H9 (cell line): ENCODE measurements around the gene PASK. TPM values are rescaled to one million over a fixed set of nuclear protein-coding genes. Genes with fewer than 3 reads are reported as not detected.

Experiments used
- DNase-seq: peaks from one replicate; pipeline ENCODE4 v3.0.0-alpha.2; 2017
- H2AFZ ChIP-seq: one replicate; pipeline ENCODE4 v1.6.1; 2013; ENCODE audit warnings: mild to moderate bottlenecking, low read length, control low read depth, moderate library complexity
- H2AK5ac ChIP-seq: 2 replicates; pipeline ENCODE4 v1.6.1; 2013; ENCODE audit warnings: low read length, control low read depth, mixed read lengths; ENCODE audit not compliant: insufficient read length
- H2BK120ac ChIP-seq: one replicate; pipeline ENCODE4 v1.6.1; 2013; ENCODE audit warnings: low read depth, mild to moderate bottlenecking, low read length, control low read depth, inconsistent platforms; ENCODE audit not compliant: poor library complexity, severe bottlenecking
- H2BK12ac ChIP-seq: 2 replicates; pipeline ENCODE4 v1.6.1; 2013; ENCODE audit warnings: low read length, control low read depth, mixed read lengths, low read depth; ENCODE audit not compliant: insufficient read length
- H2BK15ac ChIP-seq: 2 replicates; pipeline ENCODE4 v1.6.1; 2013; ENCODE audit warnings: low read depth, low read length, control low read depth
- H2BK20ac ChIP-seq: one replicate; pipeline ENCODE4 v1.6.1; 2013; ENCODE audit warnings: low read depth, mild to moderate bottlenecking, low read length, control low read depth, inconsistent platforms; ENCODE audit not compliant: poor library complexity, severe bottlenecking
- H2BK5ac ChIP-seq: 2 replicates; pipeline ENCODE4 v1.6.1; 2013; ENCODE audit warnings: low read length, control low read depth, mixed read lengths; ENCODE audit not compliant: insufficient read length
- H3K14ac ChIP-seq: 2 replicates; pipeline ENCODE4 v1.6.1; 2013; ENCODE audit warnings: low read length, control low read depth; ENCODE audit not compliant: insufficient read depth
- H3K18ac ChIP-seq: 2 replicates; pipeline ENCODE4 v1.6.1; 2013; ENCODE audit warnings: low read depth, mild to moderate bottlenecking, mixed read lengths, low read length, control low read depth; ENCODE audit not compliant: insufficient read length
- H3K23ac ChIP-seq: 2 replicates; pipeline ENCODE4 v1.6.1; 2013; ENCODE audit warnings: low read length, control low read depth, mixed read lengths, low read depth; ENCODE audit not compliant: insufficient read length
- H3K23me2 ChIP-seq: 2 replicates; pipeline ENCODE4 v1.6.1; 2013; ENCODE audit warnings: low read depth, mild to moderate bottlenecking, mixed read lengths, low read length, control low read depth; ENCODE audit not compliant: insufficient read length, poor library complexity, severe bottlenecking
- H3K27ac ChIP-seq: 2 replicates; pipeline ENCODE4 v1.5.1; 2013; ENCODE audit warnings: low read length, control low read depth, mixed read lengths, low read depth; ENCODE audit not compliant: insufficient read length
- H3K27me3 ChIP-seq: 2 replicates; pipeline ENCODE4 v1.6.1; 2013; ENCODE audit warnings: low read length, control low read depth, inconsistent platforms; ENCODE audit not compliant: insufficient read depth
- H3K4ac ChIP-seq: 2 replicates; pipeline ENCODE4 v1.6.1; 2013; ENCODE audit warnings: low read depth, mild to moderate bottlenecking, control low read depth, inconsistent platforms, low read length, moderate library complexity
- H3K4me1 ChIP-seq: 2 replicates; pipeline ENCODE4 v1.6.1; 2013; ENCODE audit warnings: low read length, control low read depth, inconsistent platforms; ENCODE audit not compliant: insufficient read depth
- H3K4me2 ChIP-seq: 2 replicates; pipeline ENCODE4 v1.6.1; 2013; ENCODE audit warnings: low read length, control low read depth, mixed read lengths; ENCODE audit not compliant: insufficient read length, insufficient read depth
- H3K56ac ChIP-seq: 2 replicates; pipeline ENCODE4 v1.6.1; 2013; ENCODE audit warnings: low read depth, mild to moderate bottlenecking, mixed read lengths, low read length, control low read depth; ENCODE audit not compliant: insufficient read length
- H3K79me1 ChIP-seq: 2 replicates; pipeline ENCODE4 v1.6.1; 2013; ENCODE audit warnings: low read depth, mild to moderate bottlenecking, moderate library complexity, low read length, control low read depth, inconsistent platforms; ENCODE audit not compliant: insufficient read depth, poor library complexity, severe bottlenecking
- H3K79me2 ChIP-seq: 2 replicates; pipeline ENCODE4 v1.6.1; 2013; ENCODE audit warnings: low read length, control low read depth, inconsistent platforms; ENCODE audit not compliant: insufficient read depth
- H3K9ac ChIP-seq: 2 replicates; pipeline ENCODE4 v1.6.1; 2013; ENCODE audit warnings: low read length, control low read depth, mixed read lengths; ENCODE audit not compliant: insufficient read length; ENCODE audit errors: extremely low read depth
- H3K9me3 ChIP-seq: one replicate; pipeline ENCODE4 v1.6.1; 2013; ENCODE audit warnings: low read depth, low read length, inconsistent platforms; ENCODE audit not compliant: control insufficient read depth
- H3T11ph ChIP-seq: one replicate; pipeline ENCODE4 v1.6.1; 2013; ENCODE audit warnings: mild to moderate bottlenecking, low read length, control low read depth, inconsistent platforms
- H4K20me1 ChIP-seq: one replicate; pipeline ENCODE4 v1.6.1; 2013; ENCODE audit not compliant: control insufficient read depth, insufficient read length, insufficient read depth
- H4K5ac ChIP-seq: 2 replicates; pipeline ENCODE4 v1.6.1; 2013; ENCODE audit warnings: low read depth, mild to moderate bottlenecking, mixed read lengths, low read length, control low read depth; ENCODE audit not compliant: insufficient read length
- H4K8ac ChIP-seq: replicated peaks from 2 replicates; pipeline ENCODE4 v1.6.1; 2013; ENCODE audit warnings: low read length, control low read depth, mixed read lengths, low read depth; ENCODE audit not compliant: insufficient read length
- H4K91ac ChIP-seq: 2 replicates; pipeline ENCODE4 v1.6.1; 2013; ENCODE audit warnings: low read depth, mild to moderate bottlenecking, moderate library complexity, mixed read lengths, low read length, control low read depth; ENCODE audit not compliant: insufficient read length
- H3K27ac Mint-ChIP-seq, 3 experiments: 2 replicates in 2 of 3; 3 replicates in 1 of 3; pipeline ENCODE4 v1.8.0; 2020 to 2021; ENCODE audit warnings: mixed read lengths in 3 of 3, mild to moderate bottlenecking in 1 of 3, moderate library complexity in 1 of 3
- H3K27me3 Mint-ChIP-seq: 2 replicates; pipeline ENCODE4 v1.8.0; 2021; ENCODE audit warnings: low read depth, mild to moderate bottlenecking, moderate library complexity, mixed read lengths
- H3K36me3 Mint-ChIP-seq, 3 experiments: 2 replicates in 2 of 3; 3 replicates in 1 of 3; pipeline ENCODE4 v1.8.0; 2020 to 2021; ENCODE audit warnings: low read depth in 3 of 3, mixed read lengths in 3 of 3; ENCODE audit not compliant: insufficient read depth in 1 of 3
- H3K4me1 Mint-ChIP-seq, 2 experiments: 2 replicates each; pipeline ENCODE4 v1.8.0; 2020; ENCODE audit warnings: mixed read lengths in 2 of 2
- H3K4me3 Mint-ChIP-seq, 2 experiments: 2 replicates in 1 of 2; 3 replicates in 1 of 2; pipeline ENCODE4 v1.8.0; 2020 to 2021; ENCODE audit warnings: mild to moderate bottlenecking in 2 of 2, mixed read lengths in 2 of 2, moderate library complexity in 1 of 2
- H3K9me3 Mint-ChIP-seq, 2 experiments: 2 replicates in 1 of 2; 3 replicates in 1 of 2; pipeline ENCODE4 v1.8.0; 2020; ENCODE audit warnings: mild to moderate bottlenecking in 2 of 2, mixed read lengths in 2 of 2, moderate library complexity in 1 of 2
- CTCF ChIP-seq: fragments of 200-600 bp; sonication (generic); conservative IDR thresholded peaks from 3 replicates; pipeline ENCODE4 v1.8.0; 2021; ENCODE audit warnings: antibody characterized with exemption, mild to moderate bottlenecking
- WGBS: extraction: QIAGEN DNeasy Blood & Tissue Kit; methylation state at CpG from one replicate; pipeline ENCODE4 v1.1.7; 2013; ENCODE audit warnings: missing lambda C conversion rate, low lambda C conversion rate, mixed read lengths; ENCODE audit not compliant: insufficient read length; ENCODE audit errors: extremely low coverage; 5-methylcytosine and 5-hydroxymethylcytosine counted together
- total RNA-seq: library from RNA; stranded (reverse); gene quantifications from 2 replicates; pipeline ENCODE4 v1.2.1, GENCODE V29; 2021

PASK gene
- total RNA-seq, 1 experiment from 2014 or later = 68.0 TPM

GRCh38 chr2:241168366-241168765 is 19.1 kb upstream of the PASK start:
- Histone ChIP-seq H2BK15ac (no peak overlapping the region), H2AFZ (no peak overlapping the region), H3T11ph (no peak overlapping the region), H3K79me1 (no peaks in the 10 kb centered on the region), H4K5ac (no peak overlapping the region), H3K23me2 (no peaks in the 10 kb centered on the region), H2BK12ac (no peak overlapping the region), H3K27me3 (no peaks in the 10 kb centered on the region), H2BK5ac (no peak overlapping the region), H3K14ac (no peak overlapping the region), H3K56ac (no peak overlapping the region), H3K23ac (no peak overlapping the region), H4K8ac (no peak overlapping the region), H3K18ac (no peak overlapping the region), H3K4ac (no peak overlapping the region), H3K9ac (no peak overlapping the region), H3K9me3 (no peaks in the 10 kb centered on the region), H2BK120ac (no peak overlapping the region), H3K79me2 (no peaks in the 10 kb centered on the region), H3K4me2 (no peak overlapping the region), H4K20me1 (no peaks in the 10 kb centered on the region), H2AK5ac (no peak overlapping the region), H3K4me1 (no peaks in the 10 kb centered on the region), H3K27ac (no peak overlapping the region), H2BK20ac (no peak overlapping the region), H4K91ac (no peak overlapping the region)
- Mint-ChIP-seq H3K4me1 (no peaks in the 10 kb centered on the region), H3K9me3 (peaks cover 10 to 13% of the 10 kb centered on the region in 2 experiments; a peak in 4 of 5 replicates), H3K27me3 (no peaks in the 10 kb centered on the region), H3K27ac (no peak overlapping the region), H3K4me3 (no peak overlapping the region), H3K36me3 (peaks cover 22 to 53% (median 41%) of the 10 kb centered on the region in 3 experiments)
- no peak for DNase-seq
- no CpG with 5 or more reads among the region's 15 CpGs for WGBS
- TF ChIP-seq CTCF = no peak
